DMS153 (cell line): ENCODE measurements around the gene TRIM5.
"Not testable (repeated sequence)": the region's sequence is repeated elsewhere in the genome, so short reads cannot be mapped to it uniquely, and the experiment has no call there.

Experiments used
- DNase-seq: peaks from one replicate; lab custom pipeline; 2025; lab: John Stamatoyannopoulos, UW

Gene TRIM5, protein sequence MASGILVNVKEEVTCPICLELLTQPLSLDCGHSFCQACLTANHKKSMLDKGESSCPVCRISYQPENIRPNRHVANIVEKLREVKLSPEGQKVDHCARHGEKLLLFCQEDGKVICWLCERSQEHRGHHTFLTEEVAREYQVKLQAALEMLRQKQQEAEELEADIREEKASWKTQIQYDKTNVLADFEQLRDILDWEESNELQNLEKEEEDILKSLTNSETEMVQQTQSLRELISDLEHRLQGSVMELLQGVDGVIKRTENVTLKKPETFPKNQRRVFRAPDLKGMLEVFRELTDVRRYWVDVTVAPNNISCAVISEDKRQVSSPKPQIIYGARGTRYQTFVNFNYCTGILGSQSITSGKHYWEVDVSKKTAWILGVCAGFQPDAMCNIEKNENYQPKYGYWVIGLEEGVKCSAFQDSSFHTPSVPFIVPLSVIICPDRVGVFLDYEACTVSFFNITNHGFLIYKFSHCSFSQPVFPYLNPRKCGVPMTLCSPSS

DNA sequence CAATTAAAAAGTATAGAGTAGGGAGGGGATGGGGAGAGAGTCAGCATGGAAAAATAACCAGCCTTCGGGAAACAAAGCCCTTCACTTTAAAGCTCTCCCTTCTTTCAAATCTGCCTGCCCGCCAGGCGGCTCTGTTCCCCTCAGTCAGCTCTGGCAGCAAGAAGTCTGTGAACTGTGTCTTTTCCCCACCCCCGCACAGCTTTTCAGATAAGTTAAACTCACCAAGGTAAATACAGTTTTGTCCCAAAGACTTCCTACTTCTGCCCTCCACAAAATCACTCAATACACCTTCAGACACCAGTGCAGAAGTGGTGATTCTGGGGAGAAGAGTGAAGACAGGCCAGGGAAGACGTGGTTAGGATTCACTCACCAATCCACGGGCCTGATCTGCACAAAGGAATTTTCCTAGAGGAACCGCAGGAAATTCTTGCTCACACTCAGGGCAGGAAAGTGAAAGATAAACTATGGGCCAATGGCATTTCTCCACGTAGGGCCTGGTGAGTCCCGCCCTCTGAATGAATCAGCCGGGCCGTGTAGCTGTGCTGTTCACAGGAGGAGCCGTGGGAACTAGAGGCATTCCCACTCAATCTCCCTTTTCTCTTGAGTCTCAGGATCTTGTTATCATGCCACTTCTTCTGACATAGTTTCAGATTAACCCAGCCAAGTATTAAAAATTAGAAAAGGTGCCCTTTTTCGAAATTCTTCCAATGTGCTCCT lies at the start of gene TRIM5:
Gene TRIM5 (minus strand): TSS at position 429 of the 717 bp plus-strand sequence. CDS start 4,897 bp downstream, outside the sequence.
- no peak for DNase-seq

DNA sequence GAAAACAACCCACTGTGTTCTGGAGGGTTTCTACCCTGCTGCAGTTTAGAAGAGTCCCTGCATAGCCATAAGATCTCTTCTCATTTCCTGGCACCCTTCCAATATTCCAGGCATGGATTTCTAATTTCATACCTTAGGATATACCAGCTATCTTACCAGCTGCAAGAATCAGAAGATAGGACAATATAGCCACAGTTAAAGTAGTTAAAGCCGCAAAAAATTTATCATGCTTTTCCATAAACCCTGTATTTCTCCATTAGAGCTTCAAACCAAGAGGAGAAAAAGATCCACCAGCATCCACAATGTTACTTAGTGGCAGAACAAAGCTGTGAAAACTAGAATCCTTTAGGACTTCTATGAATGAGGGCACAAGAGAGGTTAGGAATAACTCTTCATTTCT lies 42.8 kb upstream of the TRIM5 start:
- no peak for DNase-seq

DNA sequence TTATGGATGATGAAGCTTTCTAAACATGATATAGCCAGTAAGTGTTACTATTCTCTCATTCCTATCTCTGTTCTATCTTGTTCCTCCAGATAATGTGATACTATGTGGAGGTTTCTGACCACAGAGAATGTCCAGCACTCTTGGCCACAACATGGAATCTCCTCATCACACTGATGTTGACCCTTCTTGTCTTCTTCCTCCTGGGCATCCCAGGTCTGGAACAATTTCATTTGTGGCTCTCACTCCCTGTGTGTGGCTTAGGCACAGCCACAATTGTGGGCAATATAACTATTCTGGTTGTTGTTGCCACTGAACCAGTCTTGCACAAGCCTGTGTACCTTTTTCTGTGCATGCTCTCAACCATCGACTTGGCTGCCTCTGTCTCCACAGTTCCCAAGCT lies 41.5 kb upstream of the TRIM5 start:
- DNase-seq = no peak

DNA sequence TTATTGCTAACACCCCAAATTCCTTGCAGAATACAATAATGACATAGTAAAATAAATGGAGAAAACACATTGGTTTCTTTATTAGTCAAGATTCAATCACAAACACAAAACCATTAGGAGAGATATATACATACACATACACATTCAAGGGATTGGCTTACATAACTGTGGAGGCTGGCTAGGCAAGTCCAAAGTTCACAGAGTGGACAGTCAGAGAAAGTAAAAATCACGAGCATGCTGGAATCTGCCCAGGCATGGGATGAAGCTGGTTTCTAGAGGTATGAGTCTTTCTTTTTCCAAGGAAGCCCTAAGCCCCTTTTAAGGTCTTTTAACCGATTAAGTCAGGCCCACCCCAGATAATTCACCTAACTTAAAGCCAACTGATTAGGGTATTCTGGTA lies 37.7 kb upstream of the TRIM5 start:
- DNase-seq = no peak

DNA sequence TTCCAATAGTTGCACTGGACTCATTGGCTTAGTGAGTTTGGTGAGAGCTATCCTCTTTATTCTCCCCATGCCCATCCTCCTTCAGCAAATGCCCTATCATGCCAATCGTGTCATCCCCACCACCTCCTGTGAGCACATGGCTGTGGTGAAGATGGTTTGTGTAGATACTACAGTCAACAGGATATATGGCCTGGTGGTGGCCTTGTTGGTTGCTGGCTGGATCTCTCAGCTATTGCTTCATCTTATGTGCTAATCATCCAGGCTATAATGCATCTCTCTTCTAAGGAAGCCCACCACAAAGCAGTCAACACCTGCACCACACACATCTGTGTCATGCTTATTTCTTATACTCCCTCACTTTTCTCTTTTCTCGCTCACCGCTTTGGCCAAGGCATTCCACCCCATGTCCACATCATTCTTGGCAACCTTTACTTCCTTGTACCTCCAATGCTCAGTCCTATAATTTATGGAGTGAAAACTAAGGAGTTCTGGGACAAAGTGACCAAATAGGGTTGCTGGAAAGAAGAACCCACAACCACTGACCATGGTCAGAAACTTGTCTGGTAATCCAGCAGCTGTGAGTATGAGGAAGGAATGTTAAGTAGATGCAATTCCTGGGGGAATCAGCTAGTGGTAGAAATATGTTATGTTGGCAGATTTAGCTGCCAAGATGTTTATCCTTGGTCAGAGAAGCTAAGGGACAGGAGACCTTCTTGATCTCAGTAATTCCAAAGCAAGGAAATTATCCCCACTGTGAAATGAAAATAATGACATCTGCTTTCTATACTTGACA lies 35.0 kb upstream of the TRIM5 start:
- no peak for DNase-seq

- not testable (repeated sequence) for DNase-seq
Measured at GRCh38 chr11:5716518-5716917, 31.6 kb upstream of the TRIM5 start.

GRCh38 chr11:5713695-5714094 lies 28.8 kb upstream of the TRIM5 start:
- no peak for DNase-seq

GRCh38 chr11:5712507-5712906 lies 27.6 kb upstream of the TRIM5 start:
- DNase-seq = no peak

- no peak for DNase-seq
Measured at GRCh38 chr11:5705688-5706087, 20.8 kb upstream of the TRIM5 start.

DNA sequence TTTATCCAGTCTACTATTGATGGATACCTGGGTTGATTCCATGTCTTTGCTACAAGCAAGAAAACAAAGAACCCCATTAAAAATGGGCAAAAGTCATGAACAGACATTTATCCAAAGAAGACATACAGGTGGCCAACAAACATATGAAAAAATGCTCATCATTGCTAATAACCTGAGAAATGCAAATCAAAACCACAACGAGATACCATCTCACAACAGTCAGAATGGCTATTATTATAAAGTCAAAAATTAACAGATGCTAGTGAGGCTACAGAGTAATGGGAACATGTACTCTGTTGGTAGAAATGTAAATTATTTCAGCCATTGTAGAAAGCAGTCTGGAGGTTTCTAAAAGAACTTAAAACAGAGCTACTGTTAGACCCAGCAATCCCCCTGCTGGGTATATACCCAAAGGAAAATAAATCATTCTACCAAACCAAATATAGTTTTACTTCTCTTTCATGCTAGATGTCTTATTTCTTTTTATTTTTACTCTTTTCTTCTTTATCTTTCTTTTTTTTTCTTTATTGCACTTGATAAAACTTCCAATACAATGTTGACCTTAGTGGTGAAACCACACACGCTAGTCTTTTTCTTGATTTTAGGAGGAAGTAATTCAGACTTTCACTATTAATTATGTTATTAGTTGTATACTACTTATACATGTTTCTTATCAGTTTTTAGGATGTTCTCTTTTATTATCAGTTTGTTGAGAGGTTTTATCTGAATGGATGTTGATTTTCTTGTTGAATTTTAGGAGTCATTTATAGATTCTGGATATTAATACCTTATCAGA lies 19.1 kb upstream of the TRIM5 start:
- DNase-seq = no peak

- DNase-seq = no peak
Measured at GRCh38 chr11:5701055-5701577, 16.2 kb upstream of the TRIM5 start.

GRCh38 chr11:5700421-5701054 lies 15.7 kb upstream of the TRIM5 start:
- DNase-seq = no peak

GRCh38 chr11:5698281-5698680 lies 13.4 kb upstream of the TRIM5 start:
- DNase-seq = no peak

DNA sequence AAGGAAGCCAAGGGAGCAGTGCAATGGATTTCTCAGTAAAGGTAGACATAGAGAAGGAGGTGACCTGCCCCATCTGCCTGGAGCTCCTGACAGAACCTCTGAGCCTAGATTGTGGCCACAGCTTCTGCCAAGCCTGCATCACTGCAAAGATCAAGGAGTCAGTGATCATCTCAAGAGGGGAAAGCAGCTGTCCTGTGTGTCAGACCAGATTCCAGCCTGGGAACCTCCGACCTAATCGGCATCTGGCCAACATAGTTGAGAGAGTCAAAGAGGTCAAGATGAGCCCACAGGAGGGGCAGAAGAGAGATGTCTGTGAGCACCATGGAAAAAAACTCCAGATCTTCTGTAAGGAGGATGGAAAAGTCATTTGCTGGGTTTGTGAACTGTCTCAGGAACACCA lies 11.3 kb upstream of the TRIM5 start:
- DNase-seq = no peak

GRCh38 chr11:5695580-5695979 lies 10.7 kb upstream of the TRIM5 start:
- no peak for DNase-seq

- no peak for DNase-seq
Measured at GRCh38 chr11:5694642-5695041, 9.8 kb upstream of the TRIM5 start.

- no peak for DNase-seq
Measured at GRCh38 chr11:5691964-5692361, 7.1 kb upstream of the TRIM5 start.

DNA sequence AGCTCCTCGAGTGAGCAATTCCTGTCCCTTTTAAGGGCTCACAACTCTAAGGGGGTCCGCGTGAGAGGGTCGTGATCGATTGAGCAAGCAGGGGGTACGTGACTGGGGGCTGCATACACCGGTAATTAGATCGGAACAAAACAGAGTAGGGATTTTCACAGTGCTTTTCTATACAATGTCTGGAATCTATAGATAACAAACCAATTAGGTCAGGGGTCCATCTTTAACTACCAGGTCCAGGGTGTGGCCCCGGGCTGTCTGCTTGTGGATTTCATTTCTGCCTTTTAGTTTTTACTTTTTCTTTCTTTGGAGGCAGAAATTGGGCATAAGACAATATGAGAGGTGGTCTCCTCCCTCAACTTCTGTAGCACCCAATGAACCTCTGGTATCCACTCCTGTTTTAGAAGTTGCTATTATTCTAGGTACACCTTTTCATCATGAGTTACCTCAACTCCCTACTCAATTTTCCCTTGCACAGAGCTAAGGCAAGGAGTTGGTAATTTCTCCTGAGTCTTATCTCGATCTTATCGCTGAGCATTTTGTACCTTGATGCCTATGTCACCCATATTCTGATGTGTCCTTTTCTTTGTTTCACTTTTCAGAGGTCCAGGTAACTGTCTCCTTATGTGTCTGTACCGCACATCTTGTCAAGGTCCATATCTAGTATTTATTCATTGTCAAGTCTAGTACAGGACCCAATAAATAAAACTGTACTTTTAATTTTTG lies 6.5 kb upstream of the TRIM5 start:
- DNase-seq = not testable (repeated sequence)

GRCh38 chr11:5690736-5691135 lies 5.9 kb upstream of the TRIM5 start:
- no peak for DNase-seq

- no peak for DNase-seq
Measured at GRCh38 chr11:5690216-5690615, 5.3 kb upstream of the TRIM5 start.
